Kidney (tissue), 14 donors: ENCODE data around the gene MYO7A. TPM values are rescaled to one million over a fixed set of nuclear protein-coding genes. Genes with fewer than 3 reads are reported as not detected.

Experiments
- DNase-seq, 5 donors: peaks; one replicate each; pipeline ENCODE4 v3.0.0-alpha.2; 2013 to 2020
- FAIRE-seq: peaks from 2 replicates; lab custom pipeline; 2012; peaks lifted over from hg19 to GRCh38; lab: Jason Lieb, UNC
- H3K27ac ChIP-seq, 2 donors: one replicate each; pipeline ENCODE4 v1.7.0; 2013; ENCODE audit warnings: low read depth in 2 of 2, low read length in 2 of 2, inconsistent platforms in 1 of 2
- H3K27me3 ChIP-seq: one replicate; pipeline ENCODE4 v1.7.1; 2013; ENCODE audit warnings: low read length, inconsistent platforms; ENCODE audit not compliant: control insufficient read depth, insufficient read depth
- H3K36me3 ChIP-seq, 3 donors: one replicate each; pipeline versions ENCODE4 v1.7.0 to v1.7.1; 2013; ENCODE audit warnings: low read length in 3 of 3, control low read depth in 1 of 3, inconsistent platforms in 1 of 3; ENCODE audit not compliant: insufficient read depth in 3 of 3, control insufficient read depth in 2 of 3
- H3K4me1 ChIP-seq, 3 donors: one replicate each; pipeline versions ENCODE4 v1.7.0 to v1.7.1; 2013; ENCODE audit warnings: low read length in 3 of 3, inconsistent platforms in 1 of 3, low read depth in 1 of 3; ENCODE audit not compliant: control insufficient read depth in 2 of 3, insufficient read depth in 2 of 3
- H3K4me3 ChIP-seq, 3 donors: one replicate each; pipeline versions ENCODE4 v1.7.0 to v1.8.1; 2013; ENCODE audit warnings: low read length in 3 of 3, control low read depth in 1 of 3, inconsistent platforms in 1 of 3
- H3K9ac ChIP-seq, 3 donors: one replicate each; pipeline versions ENCODE4 v1.7.0 to v1.7.1; 2013; ENCODE audit warnings: low read length in 3 of 3, control low read depth in 1 of 3, inconsistent platforms in 1 of 3
- H3K9me3 ChIP-seq, 3 donors: one replicate each; pipeline versions ENCODE4 v1.7.0 to v1.7.1; 2013; ENCODE audit warnings: low read length in 3 of 3, control low read depth in 1 of 3, inconsistent platforms in 1 of 3; ENCODE audit not compliant: control insufficient read depth in 2 of 3, insufficient read depth in 1 of 3
- CTCF ChIP-seq: IDR thresholded peaks from 3 replicates; pipeline ENCODE4 v1.5.1; 2012; ENCODE audit warnings: mild to moderate bottlenecking, moderate library complexity, borderline replicate concordance; ENCODE audit not compliant: insufficient read depth; ENCODE audit errors: extremely low read depth
- intact Hi-C: fragments of 100-400 bp; cut with DNase I; formaldehyde crosslinking; loops from one replicate; pipeline ENCODE4 v1.11.1; 2022
- polyA plus RNA-seq: library from polyadenylated mRNA; stranded (reverse); fragments of 350-450 nt; fragmentation: Illumina TruSeq; extraction: RNeasy Lipid Tissue Mini Kit (QIAGEN cat#74804); gene quantifications from one replicate; pipeline ENCODE4 v1.2.3, GENCODE V29; 2014; ENCODE audit warnings: low read depth, low replicate concordance; ENCODE audit not compliant: insufficient read depth
- total RNA-seq: library from RNA; stranded (reverse); fragmentation: NEBNext Ultra II Directional; extraction: Animal tissue kit (Norgen Biotek cat#: 25700); gene quantifications from one replicate; pipeline ENCODE4 v1.2.1, GENCODE V29; 2021
- donor health status: control.
- donor health status: control.
- donor health status: control.
- donor health status: control.
- donor health status: control.
- donor health status: DM: yes; HTN: yes; CAD: no.
- donor health status: Normal renal cell carcinoma (clear cell type).

Gene MYO7A
- total and polyA plus RNA-seq, 2 donors from 2014 or later, result 6.1 to 10.7 TPM

GRCh38 chr11:77167791-77168190 lies 39.7 kb downstream of the MYO7A start:
- intact Hi-C loops, result no loop called here
- Histone ChIP-seq H3K27ac (no peak overlapping the region), H3K27me3 (no peaks in the 10 kb centered on the region), H3K9me3 (no peaks in the 10 kb centered on the region), H3K36me3 (peaks cover 0 to 3% (median 0%) of the 10 kb centered on the region in 3 donors), H3K9ac (no peak overlapping the region), H3K4me3 (no peak overlapping the region), H3K4me1 (peaks cover 0 to 3% (median 0%) of the 10 kb centered on the region in 3 donors)
- FAIRE-seq (no peak), DNase-seq (peak in 1 of 5 donors; percentile 54)
- TF ChIP-seq CTCF, result no peak

GRCh38 chr11:77170107-77170506 lies 42.1 kb downstream of the MYO7A start:
- no peak overlapping the region for H3K27ac ChIP-seq
- FAIRE-seq, result no peak
- H3K4me1 ChIP-seq, result peaks cover 0 to 3% (median 0%) of the 10 kb centered on the region in 3 donors
- H3K9me3 ChIP-seq, result no peaks in the 10 kb centered on the region
- peak in 4 of 5 donors; percentile 36 to 55 (median 50) for DNase-seq
- intact Hi-C loops, result no loop called here
- no peaks in the 10 kb centered on the region for H3K27me3 ChIP-seq
- H3K4me3 ChIP-seq, result no peak overlapping the region
- peaks cover 0 to 3% (median 0%) of the 10 kb centered on the region in 3 donors for H3K36me3 ChIP-seq
- H3K9ac ChIP-seq, result no peak overlapping the region
- TF ChIP-seq CTCF, result no peak

- no peak for FAIRE-seq
- H3K4me3 ChIP-seq, result no peak overlapping the region
- H3K9me3 ChIP-seq, result no peaks in the 10 kb centered on the region
- no peak overlapping the region for H3K9ac ChIP-seq
- H3K27me3 ChIP-seq, result no peaks in the 10 kb centered on the region
- TF ChIP-seq CTCF, result no peak
- peaks cover 0 to 3% (median 0%) of the 10 kb centered on the region in 3 donors for H3K36me3 ChIP-seq
- H3K4me1 ChIP-seq, result peaks cover 0 to 3% (median 0%) of the 10 kb centered on the region in 3 donors
- peak in 1 of 5 donors; percentile 29 for DNase-seq
- intact Hi-C loops, result no loop called here
- no peak overlapping the region for H3K27ac ChIP-seq
Measured at GRCh38 chr11:77171254-77171653, 43.2 kb downstream of the MYO7A start.
